OCI-LY7 (cell line): Measurements from ENCODE around the gene MARCHF6. TPM values are rescaled to one million over a fixed set of nuclear protein-coding genes. Genes with fewer than 3 reads are reported as not detected.
"Not testable (repeated sequence)": the region's sequence is repeated elsewhere in the genome, so short reads cannot be mapped to it uniquely, and the experiment has no call there.

Experiments used
- BruUV-seq: library from RNA; stranded (reverse); fragments of 400-500 nt; replicated peaks from 2 replicates; lab custom pipeline; 2021; lab: Mats Ljungman, UMichigan
- CTCF ChIA-PET: fragments of 300-600 bp; sonication (Branson Sonifier 250); formaldehyde crosslinking; loops from one replicate; lab custom pipeline; 2022; ENCODE audit warnings: antibody characterized with exemption; ENCODE audit not compliant: unreplicated experiment; lab: Charles Lee
- POLR2A ChIA-PET: fragments of 300-600 bp; sonication (Branson Sonifier 250); formaldehyde crosslinking; loops from one replicate; lab custom pipeline; 2022; ENCODE audit warnings: antibody characterized with exemption; lab: Charles Lee
- DNase-seq: peaks from one replicate; pipeline ENCODE4 v3.0.0-alpha.2; 2015; ENCODE audit warnings: low spot score
- H2AFZ ChIP-seq: fragments of 200-600 bp; sonication (generic), shearing (Covaris generic); 2 replicates; pipeline ENCODE4 v1.6.1; 2014; ENCODE audit warnings: mild to moderate bottlenecking, antibody characterized with exemption, low read length, moderate library complexity
- H3K27ac ChIP-seq: fragments of 200-600 bp; sonication (generic); 2 replicates; pipeline ENCODE4 v1.5.1; 2014; ENCODE audit warnings: mixed run types, low read depth, mild to moderate bottlenecking, moderate library complexity, low read length, inconsistent platforms; ENCODE audit not compliant: poor library complexity, severe bottlenecking
- H3K36me3 ChIP-seq: fragments of 200-600 bp; sonication (generic); 2 replicates; pipeline ENCODE4 v1.6.1; 2014; ENCODE audit warnings: mild to moderate bottlenecking, antibody characterized with exemption, low read length, moderate library complexity, mixed read lengths; ENCODE audit not compliant: insufficient read depth
- H3K4me1 ChIP-seq: fragments of 200-600 bp; sonication (generic); 2 replicates; pipeline ENCODE4 v1.5.1; 2014; ENCODE audit warnings: mild to moderate bottlenecking, low read length; ENCODE audit not compliant: insufficient read depth, poor library complexity, severe bottlenecking
- H3K4me2 ChIP-seq: fragments of 200-600 bp; sonication (generic); 2 replicates; pipeline ENCODE4 v1.6.1; 2014; ENCODE audit warnings: mild to moderate bottlenecking, low read length
- H3K4me3 ChIP-seq: fragments of 200-600 bp; sonication (generic); 2 replicates; pipeline ENCODE4 v1.5.1; 2014; ENCODE audit warnings: mild to moderate bottlenecking, low read depth, low read length; ENCODE audit not compliant: poor library complexity, severe bottlenecking
- H3K79me2 ChIP-seq: fragments of 200-600 bp; sonication (generic); 2 replicates; pipeline ENCODE4 v1.6.1; 2016; ENCODE audit warnings: low read depth, mild to moderate bottlenecking, low read length, moderate library complexity, mixed read lengths; ENCODE audit not compliant: insufficient read depth
- H3K9me2 ChIP-seq: fragments of 200-600 bp; sonication (generic); 2 replicates; pipeline ENCODE4 v1.6.1; 2016; ENCODE audit warnings: mild to moderate bottlenecking, low read length, mixed read lengths; ENCODE audit not compliant: insufficient read depth
- H3K9me3 ChIP-seq: fragments of 200-600 bp; sonication (generic); 2 replicates; pipeline ENCODE4 v1.6.1; 2014; ENCODE audit warnings: mild to moderate bottlenecking, mixed run types, low read length, mixed read lengths
- H4K20me1 ChIP-seq: fragments of 200-600 bp; sonication (generic); 2 replicates; pipeline ENCODE4 v1.6.1; 2014; ENCODE audit warnings: mild to moderate bottlenecking, antibody characterized with exemption, low read length, moderate library complexity, mixed read lengths; ENCODE audit not compliant: insufficient read depth
- CTCF ChIP-seq: fragments of 200-600 bp; sonication (generic); conservative IDR thresholded peaks from 2 replicates; pipeline ENCODE4 v1.5.1; 2014; ENCODE audit warnings: mild to moderate bottlenecking, antibody characterized with exemption, low read length, moderate library complexity, mixed read lengths
- EZH2phosphoT487 ChIP-seq: fragments of 200-600 bp; sonication (generic); IDR thresholded peaks from 2 replicates; pipeline ENCODE4 v1.6.1; 2018; ENCODE audit warnings: low read depth, borderline replicate concordance, mild to moderate bottlenecking, mixed run types, antibody characterized with exemption, low read length, moderate library complexity, mixed read lengths
- intact Hi-C: fragments of 100-400 bp; cut with micrococcal nuclease; formaldehyde crosslinking; loops from one replicate; pipeline ENCODE4 v1.10.0; 2022; ENCODE audit not compliant: unreplicated experiment
- total RNA-seq, 2 experiments: library from RNA; depleted of rRNA in 1 of 2; stranded (reverse); fragments of >200 nt in 1 of 2; shearing (Covaris generic) in 1 of 2; gene quantifications; 2 replicates each; pipeline ENCODE4 v1.2.3, GENCODE V29; 2014 to 2022

Gene MARCHF6
- total RNA-seq, 2 experiments from 2014 or later = 113 to 118 TPM

GRCh38 chr5:10370931-10371330 is 17.4 kb downstream of the MARCHF6 start:
- POLR2A ChIA-PET = interaction anchor here (1.1 to 2.1 kb wide), 5 partner anchors 13 to 87 kb away, joined by 3 to 10 read pairs (median 5); partner anchors contain the start of gene MARCHF6
- Histone ChIP-seq H3K4me3 (no peak overlapping the region), H3K36me3 (peaks cover 13% of the 10 kb centered on the region), H4K20me1 (peaks cover 4% of the 10 kb centered on the region; the same call in 1 of the 2 replicates), H3K79me2 (peaks cover 89% of the 10 kb centered on the region), H3K9me3 (no peaks in the 10 kb centered on the region), H2AFZ (no peak overlapping the region), H3K9me2 (no peaks in the 10 kb centered on the region), H3K4me2 (no peak overlapping the region), H3K4me1 (no peaks in the 10 kb centered on the region), H3K27ac (no peak overlapping the region)
- CTCF ChIA-PET = no interaction called here
- BruUV-seq = TSS peak; percentile 16
- DNase-seq = no peak
- TF ChIP-seq EZH2phosphoT487 = no peak
- intact Hi-C loops = no loop called here

- H2AFZ ChIP-seq, DNase-seq, H3K9me3 ChIP-seq, H4K20me1 ChIP-seq, H3K4me3 ChIP-seq, H3K27ac ChIP-seq, intact Hi-C loops, H3K4me1 ChIP-seq, H3K4me2 ChIP-seq, H3K9me2 ChIP-seq, BruUV-seq, CTCF ChIA-PET: not testable (repeated sequence)
- peaks cover 85% of the 10 kb centered on the region for H3K79me2 ChIP-seq
- POLR2A ChIA-PET = interaction anchor here (1.1 to 2.1 kb wide), 4 partner anchors 15 to 88 kb away, joined by 3 to 10 read pairs (median 5); partner anchors contain the start of gene MARCHF6
- peaks cover 15% of the 10 kb centered on the region for H3K36me3 ChIP-seq
Measured at GRCh38 chr5:10371369-10371768, 17.9 kb downstream of the MARCHF6 start.

- no TSS peak for BruUV-seq
- POLR2A ChIA-PET = no interaction called here
- no peak overlapping the region for H3K4me3 ChIP-seq
- no peaks in the 10 kb centered on the region for H3K4me1 ChIP-seq
- no peak overlapping the region for H3K27ac ChIP-seq
- intact Hi-C loops = no loop called here
- H3K9me3 ChIP-seq = no peaks in the 10 kb centered on the region
- no peak for DNase-seq
- no peak overlapping the region for H3K4me2 ChIP-seq
- peaks cover 84% of the 10 kb centered on the region for H3K79me2 ChIP-seq
- no peak for TF ChIP-seq EZH2phosphoT487
- no peak for TF ChIP-seq CTCF
- CTCF ChIA-PET = no interaction called here
- peaks cover 15% of the 10 kb centered on the region; the same call in 1 of the 2 replicates for H4K20me1 ChIP-seq
- peaks cover 26% of the 10 kb centered on the region for H3K36me3 ChIP-seq
- no peak overlapping the region for H2AFZ ChIP-seq
- H3K9me2 ChIP-seq = no peaks in the 10 kb centered on the region
Measured at GRCh38 chr5:10372726-10373709, 19.5 kb downstream of the MARCHF6 start.
